K562 (cell line): ENCODE measurements around the gene MAP3K6. TPM values are rescaled to one million over a fixed set of nuclear protein-coding genes. Genes with fewer than 3 reads are reported as not detected.

Experiments used
- CAMTA2 ChIP-seq: fragments of 250-450 bp; sonication (Bioruptor Pico); conservative IDR thresholded peaks from 2 replicates; pipeline ENCODE4 v1.5.1; 2022
- CHD4 ChIP-seq: fragments of 200-600 bp; sonication (generic); IDR thresholded peaks from 3 replicates; pipeline ENCODE4 v1.6.1; 2012; ENCODE audit warnings: low read depth, mild to moderate bottlenecking, mixed read lengths, low read length, inconsistent platforms; ENCODE audit not compliant: insufficient read depth, insufficient replicate concordance, poor library complexity, severe bottlenecking
- FOXJ3 ChIP-seq: sonication (generic); formaldehyde crosslinking; IDR thresholded peaks from 2 replicates; pipeline ENCODE4 v1.4.0; 2020; ENCODE audit warnings: mild to moderate bottlenecking, missing genetic modification reagents
- FOXK2 ChIP-seq, 2 experiments: fragments of 450-650 bp; IDR thresholded peaks in 1 of 2; conservative IDR thresholded peaks in 1 of 2; 2 replicates each; pipeline ENCODE4 v1.6.1; 2016; ENCODE audit warnings: low read depth in 2 of 2, mild to moderate bottlenecking in 1 of 2
- KLF13 ChIP-seq: fragments of 450-650 bp; IDR thresholded peaks from 2 replicates; pipeline ENCODE4 v1.6.1; 2016; ENCODE audit warnings: missing genetic modification characterization, low read depth, mild to moderate bottlenecking, missing compliant biosample characterization, moderate library complexity, borderline replicate concordance
- SIN3B ChIP-seq: fragments of 450-650 bp; IDR thresholded peaks from 2 replicates; pipeline ENCODE4 v1.6.1; 2017; ENCODE audit warnings: low read depth, mild to moderate bottlenecking, moderate library complexity
- TAF15 ChIP-seq: fragments of 200-400 bp; formaldehyde crosslinking; IDR thresholded peaks from 2 replicates; pipeline ENCODE4 v1.6.1; 2017; ENCODE audit warnings: mild to moderate bottlenecking, low read depth, low read length, moderate library complexity
- TAF9B ChIP-seq: fragments of 450-650 bp; IDR thresholded peaks from 2 replicates; pipeline ENCODE4 v1.6.1; 2018; ENCODE audit warnings: mild to moderate bottlenecking; ENCODE audit not compliant: partially characterized antibody
- TCF7L2 ChIP-seq: fragments of 150-350 bp; IDR thresholded peaks from 2 replicates; pipeline ENCODE4 v1.6.1; 2016; ENCODE audit warnings: low read depth, mild to moderate bottlenecking, low read length, moderate library complexity
- TEAD1 ChIP-seq, 2 experiments: fragments of 450-650 bp in 1 of 2; sonication (generic) in 1 of 2; formaldehyde crosslinking; IDR thresholded peaks; 2 replicates each; pipeline versions ENCODE4 v1.4.0 to v1.8.0; 2020 to 2022; ENCODE audit warnings: mild to moderate bottlenecking in 2 of 2, missing genetic modification reagents in 1 of 2
- ZNF146 ChIP-seq: IDR thresholded peaks from one replicate; pipeline ENCODE4 v1.6.1; 2018; ENCODE audit warnings: missing compliant biosample characterization; ENCODE audit not compliant: unreplicated experiment
- ZNF431 ChIP-seq: sonication (generic); formaldehyde crosslinking; IDR thresholded peaks from 2 replicates; pipeline ENCODE4 v1.8.0; 2022; ENCODE audit warnings: mild to moderate bottlenecking, missing genetic modification reagents
- ZNF551 ChIP-seq: fragments of 250-450 bp; sonication (Bioruptor Pico); IDR thresholded peaks from 2 replicates; pipeline ENCODE4 v1.5.0; 2021; ENCODE audit warnings: mild to moderate bottlenecking, moderate library complexity
- polyA plus RNA-seq, 8 experiments: library from polyadenylated mRNA; depleted of rRNA in 4 of 8; stranded (reverse) in 5 of 8; unstranded in 3 of 8; fragments of >200 nt; fragmentation: Nextera tagmentation in 2 of 8; fragmentation: Illumina TruSeq in 1 of 8; extraction: Ambion mirVana in 2 of 8; extraction: Trizol in 1 of 8; gene quantifications; 2 replicates each; pipeline versions ENCODE4 v1.2.1 to v1.2.3, GENCODE V29; 2011 to 2014; ENCODE audit warnings: inconsistent platforms in 1 of 8, missing spikeins in 1 of 8
- total RNA-seq, 7 experiments: library from RNA; depleted of rRNA in 6 of 7; stranded (reverse); fragments of >200 nt in 6 of 7; fragmentation: Illumina TruSeq in 2 of 7; extraction: Trizol in 2 of 7; gene quantifications; 2 replicates each; pipeline versions ENCODE4 v1.2.1 to v1.2.3, GENCODE V29; 2011 to 2021; ENCODE audit warnings: low replicate concordance in 1 of 7
- TF ChIP-seq, protein P1 (sequence below), 2 experiments: fragments of 150-350 bp in 1 of 2; IDR thresholded peaks; 2 replicates each; pipeline ENCODE4 v1.6.1; 2012 to 2016; ENCODE audit warnings: low read depth in 2 of 2, low read length in 2 of 2, mild to moderate bottlenecking in 1 of 2, moderate library complexity in 1 of 2
- TF ChIP-seq, protein P2 (sequence below), 2 experiments: fragments of 250-450 bp in 1 of 2; fragments of 450-650 bp in 1 of 2; sonication (Bioruptor Pico) in 1 of 2; IDR thresholded peaks; 2 replicates each; pipeline versions ENCODE4 v1.6.1 to v1.8.0; 2016 to 2021; ENCODE audit warnings: mild to moderate bottlenecking in 2 of 2, moderate library complexity in 2 of 2, missing compliant biosample characterization in 1 of 2, missing genetic modification characterization in 1 of 2
- TF ChIP-seq, protein P3 (sequence below): IDR thresholded peaks from 2 replicates; pipeline ENCODE4 v1.6.1; 2014; ENCODE audit warnings: antibody characterized with exemption
- TF ChIP-seq, protein P4 (sequence below): fragments of 150-350 bp; conservative IDR thresholded peaks from 2 replicates; pipeline ENCODE4 v1.6.1; 2014; ENCODE audit warnings: low read length

The MAP3K6 gene
- total and polyA plus RNA-seq, 9 of the 15 experiments (the other 6 are each of a cell fraction or from before 2014, with no cell fraction given): 0.99 to 21.9 (median 7.0) TPM

DNA sequence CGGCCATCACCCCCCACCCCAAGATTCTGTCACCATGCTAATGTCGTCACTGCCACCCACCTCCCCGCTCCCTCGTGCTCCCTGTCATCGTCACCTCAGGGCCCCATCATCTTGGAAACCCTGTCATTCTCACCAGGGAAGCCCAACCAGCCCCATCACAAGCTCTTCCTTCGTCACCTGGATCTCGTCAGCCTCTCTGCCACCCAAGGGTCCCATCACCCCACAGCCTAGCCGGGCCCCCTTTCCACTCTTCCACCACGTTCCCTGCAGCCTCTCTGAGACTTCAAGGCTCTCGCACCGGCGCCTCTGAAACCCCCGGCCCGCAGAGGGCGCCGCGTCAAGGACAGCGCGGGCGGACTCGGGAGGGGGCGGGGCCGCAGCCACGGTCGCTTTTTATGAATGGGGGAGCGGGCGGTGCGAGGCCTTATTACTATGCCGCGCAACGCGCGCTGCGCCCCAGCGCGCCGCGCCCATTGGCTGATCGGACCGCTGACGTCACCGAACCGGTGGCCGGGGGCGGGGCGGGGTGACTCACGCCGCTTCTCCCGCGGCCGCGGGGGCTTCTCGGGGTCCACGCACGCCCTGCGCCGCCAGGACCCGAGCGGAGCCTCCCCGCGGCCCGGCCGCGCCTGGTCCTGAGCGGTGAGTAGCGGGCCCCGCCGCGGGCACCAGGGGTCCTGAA, 25.5 kb upstream of the MAP3K6 start, which contains the start of gene GPR3 (continued):
- TF ChIP-seq, protein P1, sequence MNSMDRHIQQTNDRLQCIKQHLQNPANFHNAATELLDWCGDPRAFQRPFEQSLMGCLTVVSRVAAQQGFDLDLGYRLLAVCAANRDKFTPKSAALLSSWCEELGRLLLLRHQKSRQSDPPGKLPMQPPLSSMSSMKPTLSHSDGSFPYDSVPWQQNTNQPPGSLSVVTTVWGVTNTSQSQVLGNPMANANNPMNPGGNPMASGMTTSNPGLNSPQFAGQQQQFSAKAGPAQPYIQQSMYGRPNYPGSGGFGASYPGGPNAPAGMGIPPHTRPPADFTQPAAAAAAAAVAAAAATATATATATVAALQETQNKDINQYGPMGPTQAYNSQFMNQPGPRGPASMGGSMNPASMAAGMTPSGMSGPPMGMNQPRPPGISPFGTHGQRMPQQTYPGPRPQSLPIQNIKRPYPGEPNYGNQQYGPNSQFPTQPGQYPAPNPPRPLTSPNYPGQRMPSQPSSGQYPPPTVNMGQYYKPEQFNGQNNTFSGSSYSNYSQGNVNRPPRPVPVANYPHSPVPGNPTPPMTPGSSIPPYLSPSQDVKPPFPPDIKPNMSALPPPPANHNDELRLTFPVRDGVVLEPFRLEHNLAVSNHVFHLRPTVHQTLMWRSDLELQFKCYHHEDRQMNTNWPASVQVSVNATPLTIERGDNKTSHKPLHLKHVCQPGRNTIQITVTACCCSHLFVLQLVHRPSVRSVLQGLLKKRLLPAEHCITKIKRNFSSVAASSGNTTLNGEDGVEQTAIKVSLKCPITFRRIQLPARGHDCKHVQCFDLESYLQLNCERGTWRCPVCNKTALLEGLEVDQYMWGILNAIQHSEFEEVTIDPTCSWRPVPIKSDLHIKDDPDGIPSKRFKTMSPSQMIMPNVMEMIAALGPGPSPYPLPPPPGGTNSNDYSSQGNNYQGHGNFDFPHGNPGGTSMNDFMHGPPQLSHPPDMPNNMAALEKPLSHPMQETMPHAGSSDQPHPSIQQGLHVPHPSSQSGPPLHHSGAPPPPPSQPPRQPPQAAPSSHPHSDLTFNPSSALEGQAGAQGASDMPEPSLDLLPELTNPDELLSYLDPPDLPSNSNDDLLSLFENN (IDR thresholded peaks at IDR 0.05; ENCODE audit: low read depth in 2 of 2, low read length in 2 of 2): peak in 1 of 2 experiments; percentile 48; a peak in 1 of 4 replicates
- TF ChIP-seq SIN3B (peak; percentile 60), CAMTA2 (CRISPR knock-in tag) (no peak), TEAD1 (CRISPR knock-in tag; IDR thresholded peaks at IDR 0.05) (no peak), FOXK2 (conservative IDR thresholded peaks at IDR 0.05 in 1 of 2, IDR thresholded peaks at IDR 0.05 in 1 of 2; ENCODE audit: low read depth in 2 of 2) (peak in 1 of 2 experiments; percentile 81; a peak in 3 of 4 replicates), TCF7L2 (no peak; the same call in 1 of the 2 replicates), ZNF146 (CRISPR knock-in tag) (no peak), FOXJ3 (CRISPR knock-in tag) (no peak), KLF13 (tag) (peak; percentile 92), ZNF431 (CRISPR knock-in tag) (no peak), TAF9B (no peak), TAF15 (no peak), ZNF551 (CRISPR knock-in tag) (no peak), CHD4 (no peak)
- TF ChIP-seq, protein P2, sequence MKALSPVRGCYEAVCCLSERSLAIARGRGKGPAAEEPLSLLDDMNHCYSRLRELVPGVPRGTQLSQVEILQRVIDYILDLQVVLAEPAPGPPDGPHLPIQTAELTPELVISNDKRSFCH (CRISPR knock-in tag; IDR thresholded peaks at IDR 0.05): no peak
- TF ChIP-seq, protein P2 (tag; IDR thresholded peaks at IDR 0.05): peak; percentile 29; the same call in 1 of the 2 replicates
- TF ChIP-seq, protein P3, sequence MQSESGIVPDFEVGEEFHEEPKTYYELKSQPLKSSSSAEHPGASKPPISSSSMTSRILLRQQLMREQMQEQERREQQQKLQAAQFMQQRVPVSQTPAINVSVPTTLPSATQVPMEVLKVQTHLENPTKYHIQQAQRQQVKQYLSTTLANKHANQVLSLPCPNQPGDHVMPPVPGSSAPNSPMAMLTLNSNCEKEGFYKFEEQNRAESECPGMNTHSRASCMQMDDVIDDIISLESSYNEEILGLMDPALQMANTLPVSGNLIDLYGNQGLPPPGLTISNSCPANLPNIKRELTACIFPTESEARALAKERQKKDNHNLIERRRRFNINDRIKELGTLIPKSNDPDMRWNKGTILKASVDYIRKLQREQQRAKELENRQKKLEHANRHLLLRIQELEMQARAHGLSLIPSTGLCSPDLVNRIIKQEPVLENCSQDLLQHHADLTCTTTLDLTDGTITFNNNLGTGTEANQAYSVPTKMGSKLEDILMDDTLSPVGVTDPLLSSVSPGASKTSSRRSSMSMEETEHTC: no peak
- TF ChIP-seq, protein P4, sequence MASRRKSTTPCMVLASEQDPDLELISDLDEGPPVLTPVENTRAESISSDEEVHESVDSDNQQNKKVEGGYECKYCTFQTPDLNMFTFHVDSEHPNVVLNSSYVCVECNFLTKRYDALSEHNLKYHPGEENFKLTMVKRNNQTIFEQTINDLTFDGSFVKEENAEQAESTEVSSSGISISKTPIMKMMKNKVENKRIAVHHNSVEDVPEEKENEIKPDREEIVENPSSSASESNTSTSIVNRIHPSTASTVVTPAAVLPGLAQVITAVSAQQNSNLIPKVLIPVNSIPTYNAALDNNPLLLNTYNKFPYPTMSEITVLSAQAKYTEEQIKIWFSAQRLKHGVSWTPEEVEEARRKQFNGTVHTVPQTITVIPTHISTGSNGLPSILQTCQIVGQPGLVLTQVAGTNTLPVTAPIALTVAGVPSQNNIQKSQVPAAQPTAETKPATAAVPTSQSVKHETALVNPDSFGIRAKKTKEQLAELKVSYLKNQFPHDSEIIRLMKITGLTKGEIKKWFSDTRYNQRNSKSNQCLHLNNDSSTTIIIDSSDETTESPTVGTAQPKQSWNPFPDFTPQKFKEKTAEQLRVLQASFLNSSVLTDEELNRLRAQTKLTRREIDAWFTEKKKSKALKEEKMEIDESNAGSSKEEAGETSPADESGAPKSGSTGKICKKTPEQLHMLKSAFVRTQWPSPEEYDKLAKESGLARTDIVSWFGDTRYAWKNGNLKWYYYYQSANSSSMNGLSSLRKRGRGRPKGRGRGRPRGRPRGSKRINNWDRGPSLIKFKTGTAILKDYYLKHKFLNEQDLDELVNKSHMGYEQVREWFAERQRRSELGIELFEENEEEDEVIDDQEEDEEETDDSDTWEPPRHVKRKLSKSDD: no peak
